Bronchial epithelial cell (primary cell): ENCODE measurements around the gene PCCB. TPM values are rescaled to one million over a fixed set of nuclear protein-coding genes. Genes with fewer than 3 reads are reported as not detected.
A peak's percentile ranks its signal among the peaks of the same experiment; 100 is the strongest.

ENCODE experiments used
- DNase-seq: peaks from one replicate; pipeline ENCODE4 v3.0.0-alpha.2; 2010; ENCODE audit warnings: low read depth
- FAIRE-seq: peaks from 2 replicates; lab custom pipeline; 2011; peaks lifted over from hg19 to GRCh38; lab: Jason Lieb, UNC
- H3K27me3 ChIP-seq: 2 replicates; pipeline ENCODE4 v1.5.1; 2011; ENCODE audit warnings: low read length; ENCODE audit not compliant: control insufficient read depth, insufficient read depth
- H3K36me3 ChIP-seq: 2 replicates; pipeline ENCODE4 v1.5.1; 2011; ENCODE audit warnings: low read length; ENCODE audit not compliant: control insufficient read depth, insufficient read depth
- H3K4me3 ChIP-seq: 2 replicates; pipeline ENCODE4 v1.5.1; 2011; ENCODE audit warnings: mild to moderate bottlenecking, low read depth, low read length, control low read depth
- total RNA-seq: library from RNA; depleted of rRNA; stranded (reverse); fragments of >200 nt; gene quantifications from 2 replicates; pipeline ENCODE4 v1.2.1, GENCODE V29; 2014
- TF ChIP-seq, protein P1 (sequence below): IDR thresholded peaks from 2 replicates; pipeline ENCODE4 v1.5.1; 2011; ENCODE audit warnings: mild to moderate bottlenecking, moderate library complexity, low read length, control low read depth, inconsistent platforms; ENCODE audit not compliant: insufficient read depth, severe bottlenecking

PCCB gene
- total RNA-seq, 1 donor from 2014 or later, result 62.1 TPM

DNA sequence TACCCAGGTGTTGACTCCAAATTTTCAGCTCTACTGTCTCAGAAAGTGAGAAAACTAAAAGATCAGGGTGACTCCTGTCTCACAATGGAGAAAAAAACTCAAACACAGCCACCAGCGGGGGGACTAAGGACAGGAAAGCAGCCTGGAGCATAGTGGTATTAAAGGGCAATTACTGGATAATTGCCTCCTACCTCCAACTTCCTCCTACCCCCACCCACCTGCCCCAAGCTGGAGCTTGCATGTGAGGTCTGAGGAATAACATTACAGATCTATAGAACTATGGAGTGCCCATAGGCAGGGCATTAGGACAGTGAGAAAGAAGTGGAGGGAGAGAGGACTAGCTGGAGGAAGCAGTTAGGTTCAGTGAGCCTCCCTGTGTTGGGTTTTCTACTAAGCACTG is 2.7 kb upstream of the PCCB start:
- TF ChIP-seq, protein P1, sequence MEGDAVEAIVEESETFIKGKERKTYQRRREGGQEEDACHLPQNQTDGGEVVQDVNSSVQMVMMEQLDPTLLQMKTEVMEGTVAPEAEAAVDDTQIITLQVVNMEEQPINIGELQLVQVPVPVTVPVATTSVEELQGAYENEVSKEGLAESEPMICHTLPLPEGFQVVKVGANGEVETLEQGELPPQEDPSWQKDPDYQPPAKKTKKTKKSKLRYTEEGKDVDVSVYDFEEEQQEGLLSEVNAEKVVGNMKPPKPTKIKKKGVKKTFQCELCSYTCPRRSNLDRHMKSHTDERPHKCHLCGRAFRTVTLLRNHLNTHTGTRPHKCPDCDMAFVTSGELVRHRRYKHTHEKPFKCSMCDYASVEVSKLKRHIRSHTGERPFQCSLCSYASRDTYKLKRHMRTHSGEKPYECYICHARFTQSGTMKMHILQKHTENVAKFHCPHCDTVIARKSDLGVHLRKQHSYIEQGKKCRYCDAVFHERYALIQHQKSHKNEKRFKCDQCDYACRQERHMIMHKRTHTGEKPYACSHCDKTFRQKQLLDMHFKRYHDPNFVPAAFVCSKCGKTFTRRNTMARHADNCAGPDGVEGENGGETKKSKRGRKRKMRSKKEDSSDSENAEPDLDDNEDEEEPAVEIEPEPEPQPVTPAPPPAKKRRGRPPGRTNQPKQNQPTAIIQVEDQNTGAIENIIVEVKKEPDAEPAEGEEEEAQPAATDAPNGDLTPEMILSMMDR, result no peak
- DNase-seq, result no peak
- H3K4me3 ChIP-seq, result no peak overlapping the region
- H3K36me3 ChIP-seq, result no peaks in the 10 kb centered on the region
- no peak for FAIRE-seq
- H3K27me3 ChIP-seq, result no peaks in the 10 kb centered on the region

DNA sequence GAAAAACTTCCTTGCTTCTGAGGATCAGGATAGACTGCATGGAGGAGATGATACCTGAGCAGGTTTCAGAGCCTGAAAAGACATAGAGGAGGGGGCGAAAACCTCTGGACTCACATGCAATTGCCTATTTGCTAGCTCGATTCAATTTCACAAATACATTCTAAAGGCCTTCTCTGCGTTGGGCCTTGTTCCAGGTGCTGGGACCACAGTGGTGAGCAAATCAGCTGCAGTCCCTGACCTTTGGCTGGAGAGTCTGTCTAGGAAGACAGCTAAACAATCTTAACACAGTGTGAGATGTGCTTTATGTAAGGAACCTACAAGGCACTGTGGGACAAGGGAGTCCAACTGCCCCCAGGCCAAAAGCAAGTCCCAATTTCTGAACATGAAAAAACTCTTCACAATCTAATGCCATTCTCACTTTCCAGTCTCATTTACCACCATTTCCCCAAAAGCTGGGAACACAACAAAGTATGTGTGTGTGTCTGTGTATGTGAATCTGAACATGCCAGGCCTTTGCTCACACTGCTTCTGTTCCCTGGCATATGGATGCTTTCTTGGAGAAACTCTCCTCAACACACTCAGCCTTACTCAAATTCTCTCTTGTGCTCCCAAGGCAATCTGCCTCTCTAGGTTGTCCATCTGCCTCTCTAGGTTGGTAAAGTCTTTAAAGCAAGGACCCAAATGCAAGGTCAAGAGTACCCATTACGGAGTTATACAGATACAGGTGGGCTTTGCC is 2.1 kb upstream of the PCCB start:
- DNase-seq (no peak), FAIRE-seq (no peak)
- TF ChIP-seq, protein P1, result no peak
- no peak overlapping the region for H3K4me3 ChIP-seq
- H3K27me3 ChIP-seq, result no peaks in the 10 kb centered on the region
- H3K36me3 ChIP-seq, result no peaks in the 10 kb centered on the region

DNA sequence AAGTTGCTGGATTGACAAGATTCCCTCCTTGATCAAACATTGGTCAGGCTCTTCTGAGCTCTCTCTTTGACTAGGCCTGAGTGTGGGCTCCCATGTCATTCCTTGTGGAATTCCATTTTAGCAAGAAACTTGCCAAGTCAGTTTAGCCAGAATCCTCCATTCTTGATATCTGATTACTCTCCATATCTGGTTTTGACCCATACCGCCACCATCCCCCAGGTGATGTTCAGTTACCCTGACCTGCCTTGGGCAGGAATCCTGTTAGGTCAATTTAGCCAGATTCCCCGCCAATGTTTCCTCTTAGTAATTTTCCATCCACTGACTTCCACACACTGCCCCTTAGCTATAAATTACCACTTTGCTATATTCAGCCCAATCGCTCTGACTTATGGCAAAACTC is 1.0 kb upstream of the PCCB start:
- no peak for FAIRE-seq

DNA sequence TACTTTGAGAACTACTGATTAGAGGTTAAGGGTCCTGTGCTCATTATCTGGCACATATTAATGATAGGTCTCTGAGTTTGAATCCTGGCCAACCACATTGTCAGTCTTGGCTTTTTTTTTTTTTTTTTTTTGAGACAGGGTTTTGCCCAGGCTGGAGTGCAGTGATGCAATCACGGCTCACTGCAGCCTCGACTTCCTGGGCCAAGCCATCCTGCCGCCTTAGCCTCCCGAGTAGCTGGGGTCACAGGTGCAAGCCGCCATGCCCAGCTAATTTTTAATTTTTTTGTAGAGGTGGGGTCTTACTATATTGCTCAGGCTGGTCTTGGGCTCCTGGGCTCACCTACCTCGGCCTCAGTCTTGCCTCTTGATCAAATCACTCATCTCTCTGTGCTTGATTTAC is 547 bp upstream of the PCCB start:
- no peaks in the 10 kb centered on the region for H3K27me3 ChIP-seq
- H3K36me3 ChIP-seq, result no peaks in the 10 kb centered on the region
- H3K4me3 ChIP-seq, result peak overlapping the region; percentile 72
- peak; percentile 29 for DNase-seq
- TF ChIP-seq, protein P1, result no peak
- FAIRE-seq, result no peak

More for the DNA sequence above, 1.0 kb upstream of the PCCB start:
- H3K4me3 ChIP-seq, result no peak overlapping the region
- H3K36me3 ChIP-seq, result no peaks in the 10 kb centered on the region
- no peak for DNase-seq
- TF ChIP-seq, protein P1, result no peak
- H3K27me3 ChIP-seq, result no peaks in the 10 kb centered on the region

DNA sequence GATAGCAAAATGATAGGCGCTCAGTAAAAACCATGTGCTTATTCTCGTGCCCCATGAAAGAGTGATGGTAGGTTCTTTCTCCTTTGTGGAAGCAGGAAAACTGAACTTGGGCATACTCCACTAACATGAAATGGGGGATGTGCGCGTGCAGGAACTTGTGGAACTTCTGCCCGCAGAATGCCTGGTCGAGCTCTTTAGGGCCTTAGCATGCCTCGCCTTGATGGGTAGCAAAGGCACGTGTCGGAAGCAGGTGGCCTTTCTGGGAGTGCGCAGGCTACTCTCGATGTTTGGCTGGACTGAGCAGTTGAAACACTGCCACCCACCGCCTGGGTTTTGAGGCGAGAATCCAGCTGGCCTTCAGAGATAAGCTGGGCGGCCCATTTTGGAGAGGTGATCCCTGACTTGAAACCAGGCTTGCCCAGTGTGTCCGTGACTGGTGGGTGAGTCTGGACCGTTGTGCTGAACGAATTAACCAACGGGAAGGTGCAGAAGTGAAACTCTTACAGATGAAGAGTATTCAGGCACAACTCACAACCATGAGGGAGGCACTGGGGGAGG is 842 bp downstream of the PCCB start:
- no peak for DNase-seq
- H3K4me3 ChIP-seq, result peak overlapping the region; percentile 72
- no peaks in the 10 kb centered on the region for H3K27me3 ChIP-seq
- no peaks in the 10 kb centered on the region for H3K36me3 ChIP-seq
- TF ChIP-seq, protein P1, result peak; percentile 13
- no peak for FAIRE-seq

DNA sequence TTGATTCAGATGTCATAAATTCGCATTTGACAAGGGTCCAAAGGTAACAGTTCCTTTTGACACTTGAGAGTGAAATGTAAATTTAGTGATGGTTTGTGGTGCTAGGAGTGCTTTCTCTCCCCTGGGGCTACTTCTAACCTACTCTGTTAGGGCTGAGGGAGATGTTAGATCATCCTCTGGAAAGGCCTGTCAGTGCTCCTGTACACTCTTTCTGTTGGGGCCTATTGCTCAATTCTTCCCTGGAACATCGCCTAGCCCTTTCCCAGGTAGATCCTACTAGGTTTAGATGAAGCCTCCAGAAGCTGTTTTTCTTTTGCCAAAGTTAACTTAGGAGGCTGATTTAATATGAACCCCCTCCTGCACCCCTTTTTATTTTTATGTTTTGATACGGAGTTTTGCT is 1.4 kb downstream of the PCCB start:
- DNase-seq (peak; percentile 30), FAIRE-seq (no peak)
- Histone ChIP-seq H3K4me3 (no peak overlapping the region), H3K36me3 (no peaks in the 10 kb centered on the region), H3K27me3 (no peaks in the 10 kb centered on the region)
- TF ChIP-seq, protein P1, result no peak
